NCI-H82 treated with DMSO at 0.1 percent for 48 hours (cell line): Measurements from ENCODE around the gene SPIRE2.
A peak's percentile ranks its signal among the peaks of the same experiment; 100 is the strongest.
"Not testable (repeated sequence)": the region's sequence is repeated elsewhere in the genome, so short reads cannot be mapped to it uniquely, and the experiment has no call there.

Experiments used
- DNase-seq: peaks from one replicate; lab custom pipeline; 2025; ENCODE audit not compliant: unreplicated experiment; lab: John Stamatoyannopoulos, UW

SPIRE2 gene

GRCh38 chr16:89828199-89828869, at the start of gene SPIRE2:
Gene SPIRE2 (plus strand): TSS chr16:89828475. CDS start chr16:89828551, 76 bp downstream.
- no peak for DNase-seq

GRCh38 chr16:89779231-89779908, 48.9 kb upstream of the SPIRE2 start:
- no peak for DNase-seq

GRCh38 chr16:89779909-89780305, 48.4 kb upstream of the SPIRE2 start:
- DNase-seq = no peak

GRCh38 chr16:89782489-89782888, 45.8 kb upstream of the SPIRE2 start:
- no peak for DNase-seq

- not testable (repeated sequence) for DNase-seq
Observed at GRCh38 chr16:89783952-89784351, 44.3 kb upstream of the SPIRE2 start.

- DNase-seq = no peak
Observed at GRCh38 chr16:89784406-89784805, 43.9 kb upstream of the SPIRE2 start.

GRCh38 chr16:89785523-89786155, 42.6 kb upstream of the SPIRE2 start:
- DNase-seq = no peak

- no peak for DNase-seq
Observed at GRCh38 chr16:89786474-89787364, 41.6 kb upstream of the SPIRE2 start.

GRCh38 chr16:89787365-89787805, 40.9 kb upstream of the SPIRE2 start:
- DNase-seq = no peak

- no peak for DNase-seq
Observed at GRCh38 chr16:89791278-89791995, 36.8 kb upstream of the SPIRE2 start.

GRCh38 chr16:89793092-89793491, 35.2 kb upstream of the SPIRE2 start:
- not testable (repeated sequence) for DNase-seq

GRCh38 chr16:89793955-89794354, 34.3 kb upstream of the SPIRE2 start:
- DNase-seq = no peak

- DNase-seq = no peak
Observed at GRCh38 chr16:89795676-89796075, 32.6 kb upstream of the SPIRE2 start.

GRCh38 chr16:89796104-89796503, 32.2 kb upstream of the SPIRE2 start:
- no peak for DNase-seq

- no peak for DNase-seq
Observed at GRCh38 chr16:89798126-89798525, 30.1 kb upstream of the SPIRE2 start.

GRCh38 chr16:89798832-89799370, 29.4 kb upstream of the SPIRE2 start:
- DNase-seq = no peak

- no peak for DNase-seq
Observed at GRCh38 chr16:89801800-89802199, 26.5 kb upstream of the SPIRE2 start.

- peak; percentile 95 for DNase-seq
Observed at GRCh38 chr16:89805136-89805905, 23.0 kb upstream of the SPIRE2 start.

- DNase-seq = not testable (repeated sequence)
Observed at GRCh38 chr16:89806589-89807193, 21.6 kb upstream of the SPIRE2 start.
